Measurements from ENCODE around the gene TRMT1. TPM values are rescaled to one million over a fixed set of nuclear protein-coding genes. Genes with fewer than 3 reads are reported as not detected.

Gene TRMT1
- total RNA-seq, 1 donor from 2014 or later: 54.2 TPM

- peaks cover 61% of the 10 kb centered on the region for H3K4me1 Mint-ChIP-seq (ENCODE audit: unreplicated experiment)
- no peak overlapping the region for H3K27ac Mint-ChIP-seq (ENCODE audit: unreplicated experiment)
- DNase-seq (ENCODE audit: low spot score): no peak
Measured at GRCh38 chr19:13066933-13067807, 49.4 kb downstream of the TRMT1 start.

GRCh38 chr19:13066226-13066625 lies 50.3 kb downstream of the TRMT1 start:
- Mint-ChIP-seq H3K36me3 (ENCODE audit: low read depth, unreplicated experiment) (no peaks in the 10 kb centered on the region), H3K4me1 (ENCODE audit: unreplicated experiment) (peaks cover 64% of the 10 kb centered on the region), H3K4me3 (ENCODE audit: unreplicated experiment) (no peak overlapping the region), H3K9me3 (ENCODE audit: unreplicated experiment) (no peaks in the 10 kb centered on the region), H3K27ac (ENCODE audit: unreplicated experiment) (no peak overlapping the region), H3K27me3 (ENCODE audit: unreplicated experiment) (peaks cover 16% of the 10 kb centered on the region)
- no peak for TF ChIP-seq CTCF (IDR thresholded peaks at IDR 0.05; ENCODE audit: unreplicated experiment)
- no peak for DNase-seq (ENCODE audit: low spot score)

More at GRCh38 chr19:13066933-13067807, 49.4 kb downstream of the TRMT1 start:
- Mint-ChIP-seq H3K27me3 (ENCODE audit: unreplicated experiment) (peaks cover 16% of the 10 kb centered on the region), H3K36me3 (ENCODE audit: low read depth, unreplicated experiment) (no peaks in the 10 kb centered on the region), H3K9me3 (ENCODE audit: unreplicated experiment) (no peaks in the 10 kb centered on the region), H3K4me3 (ENCODE audit: unreplicated experiment) (peak overlapping the region; percentile 37)
- no peak for TF ChIP-seq CTCF (IDR thresholded peaks at IDR 0.05; ENCODE audit: unreplicated experiment)

GRCh38 chr19:13064092-13064489 lies 52.4 kb downstream of the TRMT1 start:
- Mint-ChIP-seq H3K27ac (ENCODE audit: unreplicated experiment) (no peak overlapping the region), H3K27me3 (ENCODE audit: unreplicated experiment) (peaks cover 10% of the 10 kb centered on the region), H3K9me3 (ENCODE audit: unreplicated experiment) (no peaks in the 10 kb centered on the region), H3K36me3 (ENCODE audit: low read depth, unreplicated experiment) (no peaks in the 10 kb centered on the region), H3K4me1 (ENCODE audit: unreplicated experiment) (peaks cover 50% of the 10 kb centered on the region), H3K4me3 (ENCODE audit: unreplicated experiment) (no peak overlapping the region)
- TF ChIP-seq CTCF (IDR thresholded peaks at IDR 0.05; ENCODE audit: unreplicated experiment): no peak
- no peak for DNase-seq (ENCODE audit: low spot score)

- peaks cover 14% of the 10 kb centered on the region for H3K27me3 Mint-ChIP-seq (ENCODE audit: unreplicated experiment)
- H3K36me3 Mint-ChIP-seq (ENCODE audit: low read depth, unreplicated experiment): peaks cover 5% of the 10 kb centered on the region
- TF ChIP-seq CTCF (IDR thresholded peaks at IDR 0.05; ENCODE audit: unreplicated experiment): no peak
- DNase-seq (ENCODE audit: low spot score): no peak
- no peak overlapping the region for H3K27ac Mint-ChIP-seq (ENCODE audit: unreplicated experiment)
- peaks cover 55% of the 10 kb centered on the region for H3K4me1 Mint-ChIP-seq (ENCODE audit: unreplicated experiment)
- no peak overlapping the region for H3K4me3 Mint-ChIP-seq (ENCODE audit: unreplicated experiment)
- H3K9me3 Mint-ChIP-seq (ENCODE audit: unreplicated experiment): no peaks in the 10 kb centered on the region
Measured at GRCh38 chr19:13063461-13064091, 53.0 kb downstream of the TRMT1 start.

- no peak overlapping the region for H3K4me3 Mint-ChIP-seq (ENCODE audit: unreplicated experiment)
- no peak for DNase-seq (ENCODE audit: low spot score)
- no peaks in the 10 kb centered on the region for H3K9me3 Mint-ChIP-seq (ENCODE audit: unreplicated experiment)
- no peak for TF ChIP-seq CTCF (IDR thresholded peaks at IDR 0.05; ENCODE audit: unreplicated experiment)
- H3K36me3 Mint-ChIP-seq (ENCODE audit: low read depth, unreplicated experiment): peaks cover 5% of the 10 kb centered on the region
- H3K4me1 Mint-ChIP-seq (ENCODE audit: unreplicated experiment): peaks cover 53% of the 10 kb centered on the region
- H3K27me3 Mint-ChIP-seq (ENCODE audit: unreplicated experiment): peaks cover 14% of the 10 kb centered on the region
- H3K27ac Mint-ChIP-seq (ENCODE audit: unreplicated experiment): no peak overlapping the region
Measured at GRCh38 chr19:13062317-13062716, 54.2 kb downstream of the TRMT1 start.

All from endothelial cell (in vitro differentiated cells).